ENCODE results near the gene PHIP. TPM values are rescaled to one million over a fixed set of nuclear protein-coding genes. Genes with fewer than 3 reads are reported as not detected.

PHIP gene
- total RNA-seq, 1 experiment from 2014 or later: 53.6 TPM

GRCh38 chr6:79010422-79010821 is 67.6 kb downstream of the PHIP start:
- DNase-seq: no peak
- H3K18ac ChIP-seq (ENCODE audit: insufficient read length, low read depth, low read length): no peak overlapping the region
- H4K5ac ChIP-seq (ENCODE audit: insufficient read length, low read depth, low read length): no peak overlapping the region
- no peak overlapping the region for H2BK20ac ChIP-seq (ENCODE audit: low read depth, low read length, poor library complexity, severe bottlenecking)
- WGBS (ENCODE audit: extremely low coverage, insufficient read length, low lambda C conversion rate): no CpG with 5 or more reads among the region's 1 CpG
- H3K27ac Mint-ChIP-seq: no peak overlapping the region
- H3K4me1 Mint-ChIP-seq: no peaks in the 10 kb centered on the region
- H2BK5ac ChIP-seq (ENCODE audit: insufficient read length, low read length): no peak overlapping the region
- no peak overlapping the region for H3K4me2 ChIP-seq (ENCODE audit: insufficient read depth, insufficient read length, low read length)
- no peak overlapping the region for H3K14ac ChIP-seq (ENCODE audit: insufficient read depth, low read length)
- H3K4me3 Mint-ChIP-seq: no peak overlapping the region
- H3K27ac ChIP-seq (ENCODE audit: insufficient read length, low read depth, low read length): no peak overlapping the region
- no peak overlapping the region for H4K8ac ChIP-seq (replicated peaks; ENCODE audit: insufficient read length, low read depth, low read length)
- H3K36me3 Mint-ChIP-seq (ENCODE audit: insufficient read depth in 1 of 3, low read depth in 3 of 3): peaks cover 6 to 58% (median 39%) of the 10 kb centered on the region in 3 experiments; a peak in 6 of 7 replicates
- no peaks in the 10 kb centered on the region for H4K20me1 ChIP-seq (ENCODE audit: control insufficient read depth, insufficient read depth, insufficient read length)
- no peak overlapping the region for H3K56ac ChIP-seq (ENCODE audit: insufficient read length, low read depth, low read length)
- no peak overlapping the region for H2BK15ac ChIP-seq (ENCODE audit: low read depth, low read length)
- H3K4ac ChIP-seq (ENCODE audit: low read depth, low read length): no peak overlapping the region
- no peak overlapping the region for H3K9ac ChIP-seq (ENCODE audit: extremely low read depth, insufficient read length, low read length)
- no peak overlapping the region for H2AK5ac ChIP-seq (ENCODE audit: insufficient read length, low read length)
- no peaks in the 10 kb centered on the region for H3K27me3 Mint-ChIP-seq (ENCODE audit: low read depth)
- no peak overlapping the region for H2BK12ac ChIP-seq (ENCODE audit: insufficient read length, low read depth, low read length)
- H3K4me1 ChIP-seq (ENCODE audit: insufficient read depth, low read length): no peaks in the 10 kb centered on the region
- TF ChIP-seq, protein P1, sequence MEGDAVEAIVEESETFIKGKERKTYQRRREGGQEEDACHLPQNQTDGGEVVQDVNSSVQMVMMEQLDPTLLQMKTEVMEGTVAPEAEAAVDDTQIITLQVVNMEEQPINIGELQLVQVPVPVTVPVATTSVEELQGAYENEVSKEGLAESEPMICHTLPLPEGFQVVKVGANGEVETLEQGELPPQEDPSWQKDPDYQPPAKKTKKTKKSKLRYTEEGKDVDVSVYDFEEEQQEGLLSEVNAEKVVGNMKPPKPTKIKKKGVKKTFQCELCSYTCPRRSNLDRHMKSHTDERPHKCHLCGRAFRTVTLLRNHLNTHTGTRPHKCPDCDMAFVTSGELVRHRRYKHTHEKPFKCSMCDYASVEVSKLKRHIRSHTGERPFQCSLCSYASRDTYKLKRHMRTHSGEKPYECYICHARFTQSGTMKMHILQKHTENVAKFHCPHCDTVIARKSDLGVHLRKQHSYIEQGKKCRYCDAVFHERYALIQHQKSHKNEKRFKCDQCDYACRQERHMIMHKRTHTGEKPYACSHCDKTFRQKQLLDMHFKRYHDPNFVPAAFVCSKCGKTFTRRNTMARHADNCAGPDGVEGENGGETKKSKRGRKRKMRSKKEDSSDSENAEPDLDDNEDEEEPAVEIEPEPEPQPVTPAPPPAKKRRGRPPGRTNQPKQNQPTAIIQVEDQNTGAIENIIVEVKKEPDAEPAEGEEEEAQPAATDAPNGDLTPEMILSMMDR (conservative IDR thresholded peaks at IDR 0.05): no peak
- H3K9me3 ChIP-seq (ENCODE audit: control insufficient read depth, low read depth, low read length): no peaks in the 10 kb centered on the region
- H2AFZ ChIP-seq (ENCODE audit: low read length): no peak overlapping the region
- H3K79me2 ChIP-seq (ENCODE audit: insufficient read depth, low read length): no peaks in the 10 kb centered on the region
- H3K27me3 ChIP-seq (ENCODE audit: insufficient read depth, low read length): no peaks in the 10 kb centered on the region
- H3K9me3 Mint-ChIP-seq: no peaks in the 10 kb centered on the region; a peak in 1 of 5 replicates
- no peak overlapping the region for H4K91ac ChIP-seq (ENCODE audit: insufficient read length, low read depth, low read length)
- H2BK120ac ChIP-seq (ENCODE audit: low read depth, low read length, poor library complexity, severe bottlenecking): no peak overlapping the region
- no peaks in the 10 kb centered on the region for H3K23me2 ChIP-seq (ENCODE audit: insufficient read length, low read depth, low read length, poor library complexity, severe bottlenecking)
- H3K79me1 ChIP-seq (ENCODE audit: insufficient read depth, low read depth, low read length, poor library complexity, severe bottlenecking): no peaks in the 10 kb centered on the region
- H3K23ac ChIP-seq (ENCODE audit: insufficient read length, low read depth, low read length): no peak overlapping the region
- no peak overlapping the region for H3T11ph ChIP-seq (ENCODE audit: low read length)

Data from H9 (cell line).